ENCODE results near the gene COL26A1.
"Not testable (repeated sequence)": the region's sequence is repeated elsewhere in the genome, so short reads cannot be mapped to it uniquely, and the experiment has no call there.

Gene COL26A1

DNA sequence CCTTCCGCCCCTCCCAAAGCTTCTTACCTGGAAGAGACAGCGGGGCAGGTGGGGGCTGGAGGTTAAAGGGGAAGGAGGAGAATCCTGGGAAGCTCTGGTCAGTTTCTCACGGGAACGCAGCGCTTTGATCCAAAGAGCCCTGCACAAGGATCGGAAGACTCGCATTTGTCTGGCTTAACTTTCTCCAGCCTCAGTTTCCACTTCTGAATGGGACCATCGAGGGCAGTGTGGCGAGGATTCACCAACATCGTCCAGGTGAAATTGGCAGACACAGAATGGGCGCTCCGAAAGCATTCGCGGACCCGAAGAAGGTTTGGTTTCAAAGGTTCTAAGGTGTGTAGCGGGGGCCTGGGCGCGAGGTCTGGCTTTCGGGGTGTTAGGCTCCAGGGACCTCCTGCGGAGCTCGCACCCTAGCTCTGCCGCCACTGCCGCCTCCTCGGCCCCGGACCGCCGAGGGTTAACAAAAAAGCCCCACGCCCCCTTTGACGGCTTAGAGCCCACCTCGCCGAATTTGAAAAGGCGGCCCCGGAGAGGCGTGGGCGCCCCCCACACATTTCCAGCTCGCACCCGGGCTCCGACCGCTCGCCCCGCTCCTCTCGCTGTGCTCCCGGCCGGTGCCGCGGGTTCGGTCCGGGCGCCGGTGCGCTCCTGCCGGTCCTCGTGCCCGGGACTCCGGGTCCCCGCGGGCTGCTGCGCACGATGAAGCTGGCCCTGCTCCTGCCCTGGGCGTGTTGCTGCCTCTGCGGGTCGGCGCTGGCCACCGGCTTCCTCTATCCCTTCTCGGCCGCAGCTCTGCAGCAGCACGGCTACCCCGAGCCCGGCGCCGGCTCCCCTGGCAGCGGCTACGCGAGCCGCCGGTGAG lies at the start of gene COL26A1:
TSS of gene COL26A1 (plus strand) at position 542 of the 862 bp plus-strand sequence. CDS start at position 700, 158 bp downstream.
- DNase-seq, result no peak

DNA sequence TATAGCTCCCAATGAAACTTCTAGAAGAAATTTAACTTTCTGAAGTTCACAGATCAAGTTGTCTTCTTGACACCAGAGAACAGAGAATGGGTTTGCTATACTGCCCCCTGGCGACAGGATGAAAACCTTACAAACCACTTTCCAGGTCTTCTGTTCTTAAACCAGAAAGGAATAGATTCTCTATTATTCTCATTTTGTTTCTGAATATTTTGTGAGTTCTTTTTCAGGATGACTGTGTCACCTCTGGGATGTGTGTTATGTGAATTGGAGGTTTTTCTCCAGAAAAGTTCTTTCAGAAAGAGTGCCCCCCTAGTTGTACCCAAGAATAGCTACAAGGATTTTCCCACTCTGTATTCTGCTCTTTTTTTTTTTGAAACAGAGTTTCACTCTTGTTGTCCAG lies 47.3 kb upstream of the COL26A1 start:
- DNase-seq, result no peak

DNA sequence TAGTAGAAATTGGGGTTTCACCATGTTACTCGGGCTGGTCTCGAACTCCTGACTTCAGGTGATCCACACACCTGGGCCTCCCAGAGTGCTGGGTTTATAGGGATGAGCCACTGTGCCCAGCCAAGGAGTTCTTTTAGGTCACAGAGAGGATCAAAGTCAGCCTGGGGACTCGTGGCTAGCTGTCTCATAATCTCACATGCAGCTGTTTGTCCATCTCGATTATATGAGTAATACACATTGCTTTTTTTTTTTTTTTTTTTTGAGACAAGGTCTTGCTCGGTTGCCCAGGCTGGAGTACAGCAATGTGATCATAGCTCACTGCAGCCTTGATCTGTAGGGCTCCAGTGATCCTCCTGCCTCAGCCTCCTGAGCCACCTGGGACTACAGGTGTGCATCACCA lies 43.3 kb upstream of the COL26A1 start:
- no peak for DNase-seq

DNA sequence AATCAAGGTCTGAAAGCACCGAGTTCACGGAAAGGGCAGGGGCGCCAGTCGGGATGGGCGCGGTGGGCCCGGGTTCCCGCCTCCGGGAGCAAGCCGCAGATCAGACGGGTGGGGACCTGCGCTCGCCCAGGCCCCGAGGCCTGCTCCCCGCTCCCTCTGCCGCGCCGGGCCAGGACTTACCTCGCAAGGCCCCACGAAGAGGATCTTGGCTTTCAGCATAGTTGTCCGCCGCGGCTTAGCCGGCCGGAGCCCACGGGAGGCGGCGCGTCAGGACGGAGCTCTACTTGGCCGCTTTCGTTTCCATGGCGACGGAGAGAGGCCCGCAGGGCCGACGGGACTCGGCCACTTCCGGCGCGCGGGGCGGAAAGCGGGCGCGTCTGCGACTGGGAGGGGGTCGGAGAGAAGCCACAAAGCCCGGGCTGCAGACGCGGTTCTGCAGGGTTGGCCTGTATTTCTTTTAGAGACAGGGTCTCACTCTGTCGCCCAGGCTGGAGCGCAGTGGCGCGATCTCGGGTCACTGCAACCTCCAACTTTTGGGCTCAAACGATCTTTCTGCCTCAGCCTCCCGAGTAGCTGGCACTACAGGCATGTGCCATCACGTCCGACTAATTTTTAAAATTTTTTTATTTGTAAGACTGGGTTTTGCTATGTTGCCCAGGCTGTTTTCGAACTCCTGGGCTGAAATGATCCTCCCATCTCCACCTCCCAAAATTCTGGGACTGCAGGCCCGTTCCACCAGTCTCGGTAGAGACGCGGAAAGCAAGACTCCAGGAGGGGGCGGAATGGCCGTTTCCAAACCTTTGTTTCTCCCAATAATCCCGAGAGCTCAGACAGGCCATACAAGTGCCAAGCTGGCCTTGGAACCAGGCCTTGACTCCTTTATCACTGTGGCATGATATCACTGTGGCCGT lies 40.9 kb upstream of the COL26A1 start, which contains the start of gene IFT22:
TSS of gene IFT22 (minus strand) at position 322 of the 911 bp plus-strand sequence. CDS start at position 219, 103 bp downstream.
- DNase-seq, result peak; percentile 68 to 74

DNA sequence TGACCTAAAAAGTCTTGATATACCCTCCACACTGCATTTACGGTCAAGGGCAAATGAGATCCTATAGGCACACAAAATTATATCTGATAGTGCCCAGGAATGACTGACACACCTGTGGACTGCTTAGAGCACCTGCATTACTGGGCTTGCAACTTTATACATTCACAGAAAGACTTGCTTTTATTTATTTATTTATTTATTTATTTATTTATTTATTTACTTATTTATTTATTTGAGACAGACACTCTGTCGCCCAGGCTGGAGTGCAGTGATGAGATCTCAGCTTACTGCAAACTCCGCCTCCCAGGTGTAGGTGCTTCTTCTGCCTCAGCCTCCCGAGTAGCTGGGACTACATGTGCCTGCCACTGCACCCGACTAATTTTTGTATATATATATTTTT lies 34.5 kb upstream of the COL26A1 start:
- no peak for DNase-seq

DNA sequence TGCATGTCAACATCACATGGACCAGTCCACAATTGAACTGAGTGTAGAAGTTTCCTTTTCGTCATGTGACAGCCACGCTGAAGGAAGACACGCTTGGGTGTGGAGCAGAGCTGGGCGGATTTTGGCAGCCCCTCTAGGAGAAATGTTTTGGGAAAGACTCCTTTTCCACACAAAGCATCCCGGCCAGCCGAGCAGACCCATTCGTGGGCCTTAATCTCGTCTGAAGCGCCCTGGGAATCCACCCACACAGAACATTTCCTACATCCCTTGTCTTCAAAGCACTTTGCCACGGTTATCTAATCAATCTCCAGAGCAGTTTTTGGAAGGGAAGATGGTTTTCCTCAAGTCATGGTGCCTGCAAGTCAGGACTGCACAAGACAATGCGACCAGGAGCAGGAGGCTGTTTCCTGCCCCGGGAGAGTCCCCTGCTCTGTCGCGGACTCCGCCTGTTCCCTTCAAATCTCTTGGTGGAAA lies 32.6 kb upstream of the COL26A1 start:
- no peak for DNase-seq

DNA sequence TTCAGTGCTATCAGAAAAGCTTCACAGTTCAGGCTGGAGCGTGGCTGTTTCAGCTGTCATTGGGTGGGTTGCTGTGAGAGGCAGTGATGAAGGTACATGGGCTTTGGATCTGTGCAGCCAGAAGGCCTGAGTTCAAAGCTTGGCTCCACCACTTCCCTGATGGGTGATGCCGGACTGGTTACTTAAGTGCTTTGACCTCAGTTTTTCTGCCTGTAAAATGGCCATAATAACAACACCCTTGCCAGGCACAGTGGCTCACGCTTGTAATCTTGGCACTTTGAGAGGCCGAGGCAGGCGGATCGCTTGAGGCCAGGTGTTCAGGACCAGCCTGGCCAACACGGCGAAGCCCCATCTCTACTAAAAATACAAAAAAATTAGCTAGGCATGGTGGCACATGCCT lies 30.6 kb upstream of the COL26A1 start:
- DNase-seq, result no peak

DNA sequence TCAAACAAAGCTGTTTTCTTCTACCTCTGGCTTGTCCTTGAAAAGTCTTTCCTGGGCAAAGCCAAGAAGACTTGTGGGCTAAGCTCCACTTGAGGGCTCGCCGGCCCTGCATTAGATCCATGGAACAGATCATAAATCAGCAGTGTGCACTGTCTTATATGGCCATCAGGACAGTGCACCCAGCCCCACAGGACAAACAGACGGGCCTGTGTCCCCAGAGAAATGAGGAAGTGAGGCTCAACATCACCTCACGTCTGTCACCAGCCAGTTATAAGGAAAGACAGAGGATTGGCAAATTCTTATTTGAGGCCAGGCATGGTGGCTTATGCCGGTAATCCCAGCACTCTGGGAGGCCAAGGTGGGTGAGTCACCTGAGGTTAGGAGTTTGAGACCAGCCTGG lies 28.8 kb upstream of the COL26A1 start:
- no peak for DNase-seq

DNA sequence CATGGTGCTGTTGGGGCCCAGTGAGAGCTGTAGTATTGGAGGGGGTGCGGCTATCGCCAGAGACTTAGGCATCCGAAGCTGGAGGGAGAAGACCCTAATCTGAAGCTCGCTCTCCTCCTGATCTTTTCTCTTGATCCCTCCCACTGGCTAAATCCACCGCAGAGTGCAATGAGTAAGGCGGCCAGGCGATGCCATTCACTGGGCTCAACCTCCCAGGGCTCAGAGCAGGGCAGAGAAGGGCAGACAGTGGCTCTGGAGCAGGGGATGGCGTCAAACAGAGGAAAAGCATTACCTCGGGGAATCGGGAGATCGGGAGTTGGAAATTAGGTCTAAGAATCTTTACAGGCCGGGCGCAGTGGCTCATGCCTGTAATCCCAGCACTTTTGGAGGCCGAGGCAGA lies 22.3 kb upstream of the COL26A1 start:
- DNase-seq, result no peak

DNA sequence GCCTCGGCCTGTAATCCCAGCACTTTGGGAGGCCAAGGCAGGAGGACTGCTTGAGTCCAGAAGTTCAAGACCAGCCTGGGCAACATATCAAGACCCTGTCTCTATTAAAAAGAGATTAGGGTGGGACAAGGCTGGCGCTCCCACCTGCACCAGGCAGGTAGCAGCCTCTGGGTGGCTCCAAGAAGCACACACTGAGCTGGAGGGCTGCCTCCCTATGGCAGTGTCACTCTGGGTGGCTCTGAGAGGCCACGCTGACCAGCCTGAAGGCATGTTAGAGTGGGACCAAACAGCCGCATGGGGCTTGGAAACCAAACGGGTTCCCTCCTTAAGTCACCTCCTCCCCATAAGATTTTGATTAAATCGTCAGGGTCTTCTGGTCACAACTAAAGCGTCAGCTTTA lies 19.8 kb upstream of the COL26A1 start:
- no peak for DNase-seq

DNA sequence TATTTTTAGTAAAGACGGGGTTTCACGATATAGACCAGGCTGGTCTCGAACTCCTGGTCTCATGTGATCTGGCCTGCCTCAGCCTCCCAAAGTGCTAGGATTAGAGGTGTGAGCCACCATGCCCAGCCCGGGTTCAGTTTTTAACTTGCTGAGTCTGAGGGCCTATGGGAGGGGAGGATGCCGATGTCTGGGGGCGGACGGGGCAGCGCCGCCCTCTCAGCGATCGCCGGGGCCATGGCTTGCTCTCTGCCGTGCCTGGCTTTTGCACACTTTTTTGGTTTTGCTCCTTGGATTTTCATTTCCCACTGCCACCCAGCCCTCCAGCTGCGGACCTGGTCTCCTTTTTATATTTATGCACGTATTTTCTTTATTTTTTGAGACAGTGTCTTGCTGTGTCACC lies 15.2 kb upstream of the COL26A1 start:
- no peak for DNase-seq

DNA sequence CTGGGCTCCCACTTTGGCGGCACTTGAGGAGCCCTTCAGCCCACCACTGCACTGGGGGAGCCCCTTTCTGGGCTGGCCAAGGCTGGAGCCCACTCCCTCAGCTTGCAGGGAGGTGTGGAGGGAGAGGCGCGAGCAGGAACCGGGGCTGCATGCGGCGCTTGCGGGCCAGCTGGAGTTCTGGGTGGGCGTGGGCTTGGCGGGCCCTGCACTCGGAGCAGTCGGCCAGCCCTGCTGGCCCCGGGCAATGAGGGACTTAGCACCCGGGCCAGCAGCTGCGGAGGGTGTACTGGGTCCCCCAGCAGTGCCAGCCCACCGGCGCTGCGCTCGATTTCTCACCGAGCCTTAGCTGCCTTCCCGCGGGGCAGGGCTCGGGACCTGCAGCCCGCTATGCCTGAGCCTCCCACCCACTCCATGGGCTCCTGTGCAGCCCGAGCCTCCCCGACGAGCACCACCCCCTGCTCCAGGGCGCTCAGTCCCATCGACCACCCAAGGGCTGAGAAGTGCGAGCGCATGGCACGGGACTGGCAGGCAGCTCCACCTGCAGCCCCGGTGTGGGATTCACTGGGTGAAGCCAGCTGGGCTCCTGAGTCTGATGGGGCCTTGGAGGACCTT lies 14.1 kb upstream of the COL26A1 start:
- DNase-seq, result not testable (repeated sequence)

DNA sequence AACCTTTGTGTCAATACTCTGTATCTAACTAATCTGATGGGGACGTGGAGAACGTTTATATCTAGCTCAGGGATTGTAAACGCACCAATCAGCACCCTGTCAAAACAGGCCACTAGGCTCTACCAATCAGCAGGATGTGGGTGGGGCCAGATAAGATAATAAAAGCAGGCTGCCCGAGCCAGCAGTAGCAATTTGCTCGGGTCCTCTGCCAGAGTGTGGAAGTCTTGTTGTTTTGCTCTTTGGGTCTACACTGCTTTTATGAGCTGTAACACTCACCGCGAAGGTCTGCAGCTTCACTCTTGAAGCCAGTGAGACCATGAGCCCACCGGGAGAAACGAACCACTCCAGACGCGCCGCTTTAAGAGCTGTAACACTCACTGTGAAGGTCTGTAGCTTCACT lies 13.4 kb upstream of the COL26A1 start:
- not testable (repeated sequence) for DNase-seq

DNA sequence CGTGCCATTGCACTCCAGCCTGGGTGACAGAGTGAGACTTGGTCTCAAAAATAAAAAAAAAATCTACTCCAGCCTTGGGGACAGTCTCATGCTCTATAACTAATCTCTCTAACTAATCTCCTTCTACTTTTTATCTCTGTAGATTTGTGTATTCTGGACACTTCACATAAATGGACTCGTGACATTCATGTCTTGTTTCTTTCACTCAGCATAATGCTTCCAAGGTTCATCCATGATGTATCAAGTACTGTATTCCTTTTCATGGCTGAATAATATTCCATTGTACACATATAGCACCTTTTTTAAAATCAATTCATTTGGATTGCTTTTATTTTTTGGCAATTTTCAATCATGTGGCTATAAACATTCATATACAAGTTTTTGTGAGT lies 9.8 kb upstream of the COL26A1 start:
- no peak for DNase-seq

DNA sequence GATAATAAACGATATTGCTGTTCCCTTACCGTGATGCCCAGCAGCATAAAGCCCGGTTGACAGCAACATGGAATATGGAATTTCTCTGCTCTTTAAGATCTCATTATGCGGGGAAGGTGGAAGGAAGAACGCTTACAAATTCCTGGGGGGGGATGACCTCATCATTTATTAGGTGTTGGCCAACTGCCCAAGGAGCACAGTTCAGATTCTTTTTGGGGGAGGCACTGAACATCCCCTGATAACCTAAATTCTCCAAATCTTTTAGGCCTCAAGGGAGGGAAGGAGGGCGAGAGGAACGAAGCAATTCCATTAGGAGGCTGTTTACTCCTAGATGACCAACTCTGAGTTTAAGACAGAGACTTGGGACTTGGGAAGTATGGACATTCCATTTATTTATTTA lies 5.2 kb upstream of the COL26A1 start:
- no peak for DNase-seq

DNA sequence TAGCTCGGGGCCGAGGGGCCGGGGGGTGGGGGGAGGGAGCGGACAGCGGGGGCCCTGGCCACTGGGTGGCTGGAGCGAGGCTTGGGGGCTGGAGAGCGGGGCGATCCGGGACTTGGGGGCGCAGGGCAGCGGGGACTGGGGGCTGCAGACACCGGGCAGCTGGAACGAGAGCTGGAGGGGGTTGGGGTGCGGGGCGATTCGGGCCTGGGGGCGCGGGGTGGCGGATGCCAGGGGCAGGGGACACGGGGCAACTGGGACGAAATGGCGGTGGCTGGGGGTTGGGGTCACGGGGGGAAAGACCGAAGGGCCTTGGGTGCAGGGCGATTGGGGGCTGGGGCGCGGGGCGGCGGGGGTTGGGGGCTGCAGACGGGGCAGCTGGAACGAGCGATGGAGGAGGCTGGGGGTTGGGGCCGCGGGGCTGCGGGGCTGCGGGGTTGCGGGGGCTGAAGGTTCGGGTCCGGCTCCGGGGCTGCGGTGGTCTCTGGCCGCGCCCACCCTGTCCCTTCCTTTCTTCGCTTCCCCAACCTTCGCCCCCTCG lies 590 bp downstream of the COL26A1 start:
- DNase-seq, result no peak

DNA sequence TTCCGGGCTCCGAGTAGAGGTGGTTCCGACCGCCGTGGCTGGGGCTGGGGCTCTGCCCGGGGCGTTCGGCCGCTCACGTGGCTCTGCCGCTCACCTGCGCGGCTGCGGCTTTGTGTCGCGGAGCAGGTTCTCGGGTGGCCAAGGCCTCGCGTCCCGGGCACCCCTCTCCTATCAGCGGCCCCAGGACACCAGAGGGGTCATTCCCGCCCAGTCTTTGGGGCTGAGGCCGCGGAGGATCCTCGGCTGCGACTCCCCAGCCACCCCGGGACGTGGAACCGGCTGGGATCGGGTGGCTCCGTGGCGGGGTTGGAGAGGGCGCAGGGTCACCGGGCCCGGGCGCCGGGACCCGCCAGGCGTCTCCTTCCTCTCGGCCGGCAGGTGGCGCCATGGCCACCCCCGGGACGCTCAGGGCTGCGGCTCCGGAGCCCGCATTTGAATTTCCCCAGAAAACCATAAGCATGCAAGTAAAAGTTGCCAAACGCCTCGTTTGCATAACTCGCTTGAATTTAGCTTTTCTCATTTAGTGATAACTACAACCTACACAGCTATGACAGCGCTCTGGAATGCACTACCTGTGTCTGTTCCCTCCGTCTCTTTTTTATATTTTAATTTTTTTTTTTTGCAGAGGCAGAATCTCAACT lies 1.2 kb downstream of the COL26A1 start:
- peak in 1 of 2 experiments; percentile 26 for DNase-seq

DNA sequence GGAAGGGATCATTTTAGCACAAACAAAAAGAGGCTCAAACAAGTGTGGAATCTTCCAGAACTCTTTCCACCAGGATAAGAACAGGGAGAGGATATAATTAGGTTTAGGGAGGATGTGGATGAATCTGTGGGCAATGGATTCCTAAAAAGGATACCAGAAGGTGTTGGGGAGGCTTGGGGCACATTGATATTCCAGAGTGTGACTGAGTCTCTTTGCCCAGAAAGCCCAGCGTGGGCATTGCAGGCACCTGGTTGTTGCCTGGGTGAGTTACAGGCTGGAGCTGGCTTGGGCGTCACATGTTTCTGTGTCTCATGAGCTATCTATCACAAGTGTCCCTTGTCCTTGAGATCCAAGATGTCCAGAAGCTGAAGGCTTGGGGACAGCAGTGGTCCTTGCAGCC lies 3.3 kb downstream of the COL26A1 start:
- DNase-seq, result no peak

DNA sequence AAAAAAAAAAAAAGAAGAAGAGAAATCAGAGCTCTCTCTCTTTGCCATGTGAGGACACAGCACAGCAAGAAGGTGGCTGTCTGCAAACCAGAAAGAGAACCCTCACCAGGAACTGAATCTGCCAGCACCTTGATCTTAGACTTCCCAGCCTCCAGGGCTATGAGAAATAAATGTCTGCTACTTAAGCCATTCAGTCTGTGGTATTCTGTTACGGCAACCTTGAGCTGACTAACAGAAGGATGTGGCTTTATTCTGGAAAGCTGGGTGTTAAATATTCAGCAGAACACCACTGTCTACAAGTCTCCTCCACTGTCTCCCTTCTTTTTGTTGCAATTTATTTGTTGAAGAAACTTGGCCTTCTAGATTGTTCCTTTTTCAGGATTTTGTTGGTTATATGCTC lies 5.0 kb downstream of the COL26A1 start:
- no peak for DNase-seq

DNA sequence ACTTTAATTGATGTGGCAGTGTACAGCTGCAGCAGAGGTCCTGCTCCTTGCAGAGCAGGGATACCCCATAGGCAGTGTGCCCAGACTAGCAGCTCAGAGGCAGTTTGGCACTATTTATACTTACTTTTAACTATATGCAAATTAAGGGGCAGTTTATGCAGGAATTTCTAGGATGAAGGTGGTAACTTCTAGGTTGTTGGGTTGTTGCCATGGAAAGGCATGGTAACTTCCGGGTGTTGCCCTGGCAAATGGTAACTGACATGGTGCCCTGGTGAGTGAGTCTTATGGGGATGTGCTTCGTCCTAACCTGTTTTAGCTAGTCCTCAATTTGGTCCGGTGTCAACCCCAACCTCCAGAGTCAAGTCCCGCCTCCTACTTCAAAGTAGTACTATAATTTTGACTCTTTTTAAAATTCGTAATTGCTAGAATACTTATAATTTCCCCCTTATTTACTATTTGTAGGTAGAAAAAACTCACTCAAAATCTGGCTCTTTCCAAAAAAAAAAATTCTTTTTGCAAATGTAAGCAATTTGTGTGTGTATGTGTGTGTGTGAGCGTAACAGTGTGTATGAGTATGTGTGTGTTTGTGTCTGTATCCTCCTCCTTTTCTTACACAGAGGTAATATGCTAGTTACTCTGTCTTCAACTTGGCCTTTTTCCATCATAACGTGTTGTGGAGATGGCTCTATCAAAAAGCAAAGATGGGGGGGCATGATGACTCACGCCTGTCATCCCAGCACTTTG lies 5.9 kb downstream of the COL26A1 start:
- no peak for DNase-seq

DNA sequence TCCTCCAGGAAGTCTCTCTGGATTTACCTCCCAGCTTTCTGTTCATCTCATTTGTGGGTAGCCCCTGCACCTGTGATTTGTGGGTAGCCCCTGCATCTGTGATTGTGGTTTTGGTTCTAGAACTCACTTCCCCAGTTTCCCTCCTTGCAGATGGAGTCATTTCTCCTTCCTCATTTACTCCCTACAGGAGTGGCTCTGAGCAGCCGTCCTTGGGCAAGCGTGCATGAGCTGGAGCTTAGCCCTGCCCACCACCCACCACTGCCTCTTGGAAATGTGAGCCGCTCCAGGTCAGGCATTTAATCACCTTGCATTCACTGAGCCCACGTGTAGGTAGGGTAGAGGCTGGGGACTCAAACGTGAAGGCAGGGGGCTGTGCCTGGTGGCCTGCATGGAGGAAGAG lies 8.2 kb downstream of the COL26A1 start:
- no peak for DNase-seq
